ENCODE results near the gene MDGA2.

MDGA2 gene

GRCh38 chr14:47606566-47606965, 68.8 kb downstream of the MDGA2 start:
- DNase-seq, result no peak

GRCh38 chr14:47596860-47597259, 78.5 kb downstream of the MDGA2 start:
- DNase-seq, result no peak

GRCh38 chr14:47596232-47596631, 79.2 kb downstream of the MDGA2 start:
- no peak for DNase-seq

DNA sequence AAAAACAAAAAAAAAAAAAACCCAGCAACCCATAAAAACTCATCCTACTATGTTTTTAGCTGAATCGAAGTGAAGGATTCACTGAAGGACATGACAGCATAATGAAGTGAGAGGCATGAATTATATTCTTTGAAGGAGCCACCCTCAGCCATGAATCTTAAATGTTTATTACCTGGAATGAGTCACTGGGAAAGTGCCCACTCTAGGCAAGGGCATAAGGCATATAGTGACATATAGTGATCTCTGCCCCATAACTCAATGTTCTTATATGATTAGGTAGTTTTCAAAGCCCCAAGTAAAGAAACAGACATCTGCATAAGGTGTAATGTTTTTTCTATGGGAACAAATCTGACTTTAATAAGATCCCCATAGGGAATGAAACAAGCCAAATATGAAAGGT, 79.9 kb downstream of the MDGA2 start:
- no peak for DNase-seq

DNA sequence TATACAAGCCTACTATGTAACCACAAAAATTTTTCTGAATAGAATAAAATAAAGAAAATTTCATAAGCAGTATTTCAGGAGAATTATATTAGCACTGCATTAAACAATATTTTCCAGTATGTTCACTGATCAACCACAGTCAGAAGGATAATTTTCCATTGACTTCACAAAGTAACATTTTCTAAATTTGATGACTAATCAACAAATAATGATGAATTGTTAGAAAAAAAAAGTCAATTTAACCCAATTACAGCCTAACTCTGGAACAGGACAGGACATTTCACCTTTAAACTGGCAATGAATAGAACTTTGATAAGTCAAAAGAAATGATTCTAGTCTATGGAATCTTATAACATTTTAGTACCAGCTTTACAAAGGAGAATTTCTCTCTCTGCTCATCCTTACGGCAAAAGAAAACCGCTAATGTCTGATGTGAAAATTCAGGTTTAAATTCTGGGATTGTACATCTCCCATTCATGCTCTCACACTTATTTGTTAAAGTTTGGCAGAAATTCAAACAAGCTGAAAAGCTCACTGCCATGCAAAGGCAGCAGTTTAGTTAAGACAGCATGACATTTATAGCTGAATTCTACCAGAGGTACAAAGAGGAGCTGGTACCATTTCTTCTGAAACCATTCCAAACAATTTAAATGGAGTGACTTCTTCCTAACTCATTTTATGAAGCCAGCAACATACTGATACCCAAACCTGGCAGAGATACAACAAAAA, 84.5 kb downstream of the MDGA2 start:
- DNase-seq, result no peak

DNA sequence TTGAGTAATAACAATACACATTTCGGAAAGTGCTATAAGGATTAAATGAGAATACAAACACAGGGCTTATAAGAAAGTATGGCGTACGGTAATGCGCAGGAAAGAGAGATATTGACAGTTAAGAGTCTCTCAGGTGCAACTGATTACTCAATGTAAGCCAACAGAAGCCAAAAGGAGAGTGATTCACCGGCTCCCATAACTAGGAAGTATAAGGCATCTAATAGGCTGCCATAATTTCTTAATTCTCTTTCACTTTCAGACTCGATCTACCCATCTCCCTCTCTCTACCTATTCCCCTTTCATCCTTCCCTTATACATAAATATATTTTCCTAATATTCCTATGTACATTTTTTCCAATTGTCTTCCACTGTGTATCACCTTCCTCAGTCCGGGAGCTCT, 90.0 kb downstream of the MDGA2 start:
- no peak for DNase-seq

DNA sequence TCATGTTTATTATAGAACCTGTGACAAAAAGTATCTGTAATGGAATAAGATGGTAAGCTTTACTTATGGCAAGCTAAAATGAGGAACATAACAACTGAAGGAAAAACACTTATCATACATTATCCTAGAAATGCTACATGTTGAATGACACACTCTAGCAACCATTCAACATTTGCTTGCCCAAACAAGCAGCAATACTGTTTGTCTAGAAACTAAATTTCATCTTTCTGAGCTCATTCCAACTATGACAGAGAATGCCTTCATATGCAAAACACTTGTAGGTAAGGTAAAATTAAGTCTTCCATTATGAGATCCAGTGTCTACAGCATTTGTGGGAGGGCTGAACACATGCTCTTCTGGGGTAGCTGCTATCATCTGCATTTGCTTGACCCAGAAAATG, 108.1 kb downstream of the MDGA2 start:
- DNase-seq, result no peak

- DNase-seq, result no peak
These were observed 117.5 kb downstream of the MDGA2 start for GRCh38 chr14:47557894-47558293.

- no peak for DNase-seq
These were observed 120.1 kb downstream of the MDGA2 start for GRCh38 chr14:47555333-47555732.

- no peak for DNase-seq
These were observed 125.5 kb downstream of the MDGA2 start for GRCh38 chr14:47549886-47550285.

- DNase-seq, result no peak
These were observed 131.9 kb downstream of the MDGA2 start for GRCh38 chr14:47543459-47543858.

- no peak for DNase-seq
These were observed 133.7 kb downstream of the MDGA2 start for GRCh38 chr14:47541662-47542061.

- no peak for DNase-seq
These were observed 136.4 kb downstream of the MDGA2 start for GRCh38 chr14:47539031-47539461.

DNA sequence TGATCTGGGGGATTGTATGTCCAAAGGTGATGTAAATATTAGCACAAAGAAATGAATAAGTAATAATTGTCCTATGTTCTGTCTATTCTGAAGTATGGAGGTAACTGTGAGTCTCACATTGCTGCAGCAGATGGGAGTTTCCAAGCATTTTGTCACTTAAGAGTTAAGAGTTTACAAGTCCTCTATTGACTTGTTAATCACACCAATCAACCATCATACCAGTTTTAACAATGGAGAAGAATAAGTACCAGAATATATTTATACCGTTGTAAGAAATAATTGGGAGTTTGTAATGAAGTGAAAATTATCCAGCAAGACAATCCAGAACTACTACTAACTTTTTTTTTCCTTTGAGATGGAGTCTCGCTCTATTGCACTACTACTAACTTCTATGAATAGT, 139.1 kb downstream of the MDGA2 start:
- no peak for DNase-seq

DNA sequence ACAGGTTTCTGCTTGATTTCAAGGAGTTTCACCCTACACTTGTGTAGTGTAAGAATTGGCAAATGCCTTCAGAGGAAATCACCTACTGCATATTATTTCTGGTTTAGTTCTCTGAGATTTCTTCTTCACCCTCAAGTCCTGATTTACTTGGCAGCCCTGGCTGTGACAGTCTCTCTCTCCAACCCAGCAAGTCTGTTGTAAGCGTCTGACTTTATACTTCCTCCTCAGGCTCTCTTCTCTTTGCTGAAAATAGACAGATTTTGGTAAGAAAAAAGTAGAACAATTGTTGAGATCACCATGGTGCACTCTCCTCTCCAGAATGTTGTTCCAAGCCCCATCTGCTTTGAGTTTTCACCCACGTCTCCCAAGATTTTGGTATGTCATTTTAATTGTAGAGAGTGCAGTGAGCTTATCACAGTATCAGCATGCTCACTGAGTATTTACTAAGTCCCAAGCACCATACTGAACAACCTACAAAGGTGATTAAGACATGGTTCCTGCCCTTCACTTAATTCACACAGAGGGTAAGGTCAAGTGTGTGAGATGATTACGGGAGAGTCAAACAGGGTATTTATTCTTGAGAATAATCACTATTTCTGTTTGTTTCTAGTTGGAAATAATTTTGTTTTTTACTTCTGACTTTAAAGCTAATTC, 148.7 kb downstream of the MDGA2 start:
- no peak for DNase-seq

GRCh38 chr14:47524524-47524923, 150.9 kb downstream of the MDGA2 start:
- DNase-seq, result no peak

DNA sequence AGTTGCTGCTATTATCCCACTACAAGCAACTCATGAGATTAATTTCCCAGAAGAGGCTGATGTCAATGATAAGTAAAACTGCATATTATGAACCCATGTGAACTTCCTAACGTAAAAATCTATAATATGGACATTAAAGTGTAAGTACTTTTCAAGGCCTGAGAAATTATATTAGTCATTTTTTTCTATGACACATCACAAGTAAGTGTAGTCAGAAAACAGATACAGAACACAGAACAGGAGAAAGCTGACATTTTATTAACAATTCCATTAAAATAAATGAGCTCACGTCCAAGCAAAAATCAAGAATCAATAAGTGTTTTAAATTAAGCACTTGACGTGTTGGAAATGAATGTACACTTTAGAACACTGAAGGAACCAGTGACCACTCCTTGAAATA, 155.0 kb downstream of the MDGA2 start:
- DNase-seq, result no peak

- DNase-seq, result no peak
These were observed 163.6 kb downstream of the MDGA2 start for GRCh38 chr14:47511829-47512228.

- DNase-seq, result no peak
These were observed 165.4 kb downstream of the MDGA2 start for GRCh38 chr14:47509957-47510356.

GRCh38 chr14:47507861-47508260, 167.5 kb downstream of the MDGA2 start:
- no peak for DNase-seq

DNA sequence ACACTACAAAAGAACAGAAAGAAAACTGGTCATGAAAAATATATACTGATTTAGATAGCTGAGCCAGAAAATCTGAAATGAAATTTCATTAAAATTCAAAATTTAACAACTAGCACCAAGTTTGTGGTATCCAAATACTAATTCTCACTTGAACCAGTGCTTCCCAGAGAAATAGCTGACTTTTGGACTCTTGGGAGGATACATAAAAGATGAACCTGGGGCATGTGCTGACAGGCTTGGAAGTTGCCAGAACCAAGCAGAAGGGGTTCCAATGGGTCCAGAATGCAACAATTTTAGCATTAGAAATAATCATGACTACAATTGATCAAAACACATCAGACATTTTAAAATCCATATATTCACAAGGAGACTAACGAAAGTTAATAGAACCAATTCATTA, 175.0 kb downstream of the MDGA2 start:
- no peak for DNase-seq

DNA sequence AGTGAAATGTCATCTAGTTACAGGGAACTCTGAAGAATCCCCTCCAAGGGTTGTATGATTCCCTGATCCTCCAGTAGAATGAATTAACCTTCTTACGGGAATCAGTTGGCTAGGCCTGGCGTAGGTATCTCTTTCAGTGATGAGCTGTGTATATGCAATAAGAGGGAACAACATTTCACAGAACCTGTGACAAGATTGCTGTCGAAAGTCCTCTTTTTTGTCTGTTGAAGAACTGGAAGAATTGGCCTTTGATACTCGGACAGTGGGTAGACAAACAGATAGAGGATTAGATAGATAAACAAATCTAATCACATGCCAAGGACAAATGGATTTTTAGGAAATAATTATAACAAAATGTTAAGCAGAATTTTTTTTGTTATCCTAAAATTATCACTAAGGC, 184.6 kb downstream of the MDGA2 start:
- no peak for DNase-seq

- no peak for DNase-seq
These were observed 185.1 kb downstream of the MDGA2 start for GRCh38 chr14:47490353-47490752.

DNA sequence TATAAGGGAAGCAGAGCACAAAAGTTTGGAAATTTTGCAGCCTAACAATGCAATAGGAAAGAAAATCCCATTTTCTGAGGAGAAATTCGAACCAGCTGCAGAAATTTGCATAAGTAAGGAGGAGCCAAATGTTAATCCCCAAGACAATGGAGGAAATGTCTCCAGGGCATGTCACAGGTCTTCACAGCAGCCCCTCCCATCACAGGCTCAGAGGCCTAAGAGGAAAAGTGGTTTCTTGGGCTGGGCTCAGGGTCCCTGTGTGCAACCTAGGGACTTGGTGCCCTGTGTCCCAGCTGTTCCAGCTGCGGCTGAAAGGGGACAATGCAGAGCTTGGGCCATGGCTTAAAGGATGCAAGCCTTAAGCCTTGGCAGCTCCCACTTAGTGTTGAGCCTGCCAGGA, 190.0 kb downstream of the MDGA2 start:
- no peak for DNase-seq

- no peak for DNase-seq
These were observed 192.0 kb downstream of the MDGA2 start for GRCh38 chr14:47483449-47483848.

Measured in DMS79 treated with DMSO at 0.1 percent for 48 hours (cell line).